GM21390 (cell line): ENCODE results near the gene ATP7A.
"Not testable (repeated sequence)": the region's sequence is repeated elsewhere in the genome, so short reads cannot be mapped to it uniquely, and the experiment has no call there.

Source experiments
- ATAC-seq: cut with Tn5 transposase; IDR thresholded peaks from one replicate; pipeline ENCODE4 v1.9.1; 2021; ENCODE audit not compliant: unreplicated experiment

The ATP7A gene

DNA sequence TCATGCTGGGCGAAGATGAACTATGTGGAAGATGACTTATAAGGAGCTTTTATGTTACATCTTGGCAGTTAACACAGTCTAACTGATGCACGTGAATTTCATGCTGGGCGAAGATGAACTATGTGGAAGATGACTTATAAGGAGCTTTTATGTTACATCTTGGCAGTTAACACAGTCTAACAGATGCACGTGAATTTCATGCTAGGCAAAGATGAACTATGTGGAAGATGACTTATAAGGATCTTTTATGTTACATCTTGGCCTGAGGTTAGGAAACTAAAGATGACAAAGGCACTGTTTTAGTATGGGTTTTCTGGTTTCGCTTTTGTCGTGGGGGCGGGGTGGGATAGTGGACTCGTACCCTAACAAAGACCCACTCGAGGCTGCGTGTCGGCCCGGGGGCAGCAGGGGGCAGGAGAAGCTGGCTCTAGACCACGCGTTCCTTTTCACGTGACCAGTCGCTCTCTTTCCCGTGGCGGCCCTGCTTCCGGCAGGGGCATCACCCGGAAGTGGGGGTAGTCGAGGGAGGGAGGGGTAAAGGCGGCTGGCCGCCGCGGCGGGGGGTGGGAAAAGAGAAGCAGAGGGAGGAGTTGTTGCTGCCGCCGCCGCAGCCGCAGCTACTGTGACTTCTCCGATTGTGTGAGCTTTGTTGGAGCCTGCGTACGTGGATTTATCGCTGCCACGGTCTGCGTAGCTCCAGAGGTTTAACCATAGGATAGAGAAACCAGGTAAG, at the start of gene ATP7A:
TSS of gene ATP7A (plus strand) at position 586 of the 733 bp plus-strand sequence. CDS start 60,949 bp downstream, outside the sequence.
- peak; percentile 90 for ATAC-seq

DNA sequence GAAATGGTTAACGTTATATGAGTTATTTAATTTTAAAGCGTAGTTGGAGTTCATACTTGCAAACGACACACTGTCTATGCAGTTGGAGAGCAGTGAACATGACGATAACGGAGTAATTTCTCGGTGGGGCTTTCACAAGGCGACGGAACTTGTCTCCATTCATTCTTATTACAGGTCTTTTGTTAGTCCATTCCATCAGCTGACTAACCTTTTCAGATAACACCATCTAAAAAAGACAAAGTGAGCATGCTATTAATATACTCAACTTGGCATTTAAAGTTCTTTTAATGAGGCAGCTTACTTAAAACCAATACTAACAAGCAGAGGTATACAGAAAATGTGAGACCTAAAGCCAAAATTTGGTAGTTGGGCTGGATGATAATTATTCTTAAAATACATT, 35.1 kb upstream of the ATP7A start:
- no peak for ATAC-seq

DNA sequence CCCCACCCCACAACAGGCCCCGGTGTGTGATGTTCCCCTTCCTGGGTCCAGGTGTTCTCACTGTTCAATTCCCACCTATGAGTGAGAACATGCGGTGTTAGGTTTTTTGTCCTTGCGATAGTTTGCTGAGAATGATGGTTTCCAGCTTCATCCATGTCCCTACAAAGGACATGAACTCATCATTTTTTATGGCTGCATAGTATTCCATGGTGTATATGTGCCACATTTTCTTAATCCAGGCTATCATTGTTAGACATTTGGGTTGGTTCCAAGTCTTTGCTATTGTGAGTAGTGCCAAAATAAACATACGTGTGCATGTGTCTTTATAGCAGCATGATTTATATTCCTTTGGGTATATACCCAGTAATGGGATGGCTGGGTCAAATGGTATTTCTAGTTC, 29.1 kb upstream of the ATP7A start:
- ATAC-seq = not testable (repeated sequence)

DNA sequence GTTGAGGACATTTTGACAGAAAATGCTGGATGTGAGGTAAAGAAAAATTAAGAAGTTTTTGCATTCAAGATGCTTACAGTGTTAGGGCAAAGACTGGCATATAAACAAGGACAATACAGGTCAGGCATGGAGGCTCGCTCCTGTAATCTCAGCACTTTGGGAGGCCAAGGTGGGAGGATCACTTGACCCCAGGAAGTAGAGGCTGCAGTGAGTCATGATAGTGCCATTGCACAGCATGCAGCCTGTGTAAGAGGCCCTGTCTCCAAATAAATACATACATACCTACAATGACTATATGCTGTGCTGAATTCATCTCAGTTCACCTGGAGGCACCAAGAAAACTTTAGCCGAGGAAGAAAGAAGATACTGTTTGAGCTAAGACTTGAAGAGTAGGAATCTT, 17.6 kb upstream of the ATP7A start:
- ATAC-seq = no peak

DNA sequence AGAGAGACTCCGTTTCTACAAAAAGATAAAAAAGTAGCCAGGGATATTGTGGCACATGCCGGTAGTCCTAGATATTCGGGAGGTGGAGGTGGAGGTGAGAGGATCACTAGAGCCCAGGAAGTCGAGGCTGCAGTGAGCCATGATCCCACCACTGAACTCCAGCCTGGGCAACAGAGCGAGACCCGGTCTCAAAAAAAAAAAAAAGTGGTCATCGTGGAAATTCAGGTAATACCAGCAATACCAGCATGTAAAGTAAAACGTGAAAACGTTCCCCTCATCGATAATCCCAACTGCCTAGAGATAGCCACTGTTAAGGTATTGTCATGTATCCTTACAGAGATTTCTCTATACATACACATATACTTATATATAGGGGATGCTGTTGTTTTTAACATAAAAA, 16.8 kb upstream of the ATP7A start:
- ATAC-seq = no peak

DNA sequence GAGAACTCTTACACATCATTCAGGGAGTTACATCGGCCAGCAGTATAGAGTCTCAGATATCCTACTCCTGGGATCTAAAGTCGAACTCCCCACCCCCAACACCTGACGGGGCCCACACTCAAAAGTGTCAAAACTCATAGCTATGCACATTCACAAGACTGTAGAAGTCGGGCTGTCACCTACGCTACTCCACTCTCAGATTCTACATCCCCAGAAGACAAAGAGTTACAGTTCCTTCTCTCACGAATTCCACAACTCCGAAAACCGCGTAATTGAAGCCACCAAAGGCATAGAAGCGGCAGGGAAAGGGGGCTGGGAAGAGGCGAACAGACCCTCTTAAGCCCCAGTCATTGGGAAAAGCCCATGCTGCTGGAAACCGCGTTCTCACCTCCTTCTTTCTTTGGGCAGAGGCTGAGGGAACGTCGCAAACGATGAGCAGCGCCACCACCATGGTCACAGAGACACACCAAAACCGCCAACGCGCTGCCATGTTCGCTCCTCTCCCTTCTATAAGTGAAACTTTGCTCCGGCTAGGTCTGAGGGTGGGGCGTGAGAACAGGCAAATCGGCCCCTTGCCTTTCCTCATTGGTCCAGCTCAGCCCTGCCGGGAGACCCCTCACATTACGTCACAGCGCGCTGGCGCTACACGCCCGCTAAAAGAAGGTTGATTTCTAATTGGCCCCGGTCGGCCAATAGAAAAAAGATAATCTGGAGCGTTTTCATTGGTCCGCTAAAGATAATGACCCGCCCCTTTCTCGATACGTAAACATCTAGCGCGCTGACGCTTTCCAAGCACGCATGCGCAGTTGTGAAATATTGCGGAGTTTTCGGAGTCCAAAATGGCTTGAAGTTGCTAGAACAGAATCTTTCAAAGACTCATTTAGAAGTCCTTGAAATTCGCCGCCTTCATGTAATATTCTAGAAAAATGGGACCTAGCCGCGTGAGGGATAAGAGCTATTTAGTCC, 15.3 kb upstream of the ATP7A start, which contains the start of gene MAGT1:
TSS of gene MAGT1 (minus strand) at position 515 of the 966 bp plus-strand sequence. CDS start at position 490, 25 bp downstream.
- ATAC-seq = peak; percentile 86

DNA sequence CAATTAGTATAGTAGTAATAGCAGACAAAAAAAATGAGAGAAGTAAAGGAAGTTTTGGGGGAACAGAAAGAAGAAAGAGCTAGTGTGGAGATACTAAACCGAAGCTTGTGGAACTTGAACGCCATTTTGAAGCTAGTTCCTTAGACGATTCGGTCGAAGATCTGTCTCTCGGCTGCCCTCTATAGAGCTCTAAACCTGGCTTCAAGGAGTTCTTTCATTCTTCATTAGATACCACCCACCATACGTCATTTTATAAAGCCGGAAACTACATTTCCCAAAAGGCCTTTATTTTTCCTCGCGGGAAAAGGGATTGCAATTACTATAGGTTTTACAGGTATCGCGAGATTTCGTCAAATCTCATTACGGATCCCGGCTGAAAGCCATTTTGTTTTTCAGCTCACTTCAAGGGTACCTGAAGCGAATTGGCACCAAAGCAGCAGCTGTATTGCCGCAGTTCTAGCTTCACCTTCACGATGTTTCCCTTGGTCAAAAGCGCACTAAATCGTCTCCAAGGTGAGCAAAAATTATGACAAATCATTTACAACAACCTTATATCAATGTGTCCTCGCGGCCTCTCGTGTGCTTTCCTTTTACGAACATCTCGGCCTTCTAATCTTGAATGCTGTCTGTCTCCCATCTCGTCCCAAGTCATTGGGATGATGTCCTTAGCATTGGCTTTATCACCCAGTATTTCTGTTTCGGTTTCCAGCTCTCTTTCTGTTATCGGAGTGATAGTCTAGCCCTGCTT, 11.2 kb upstream of the ATP7A start, which contains the start of gene COX7B:
TSS of gene COX7B (plus strand) at position 388 of the 748 bp plus-strand sequence. CDS start at position 474, 86 bp downstream.
- ATAC-seq = peak; percentile 65

DNA sequence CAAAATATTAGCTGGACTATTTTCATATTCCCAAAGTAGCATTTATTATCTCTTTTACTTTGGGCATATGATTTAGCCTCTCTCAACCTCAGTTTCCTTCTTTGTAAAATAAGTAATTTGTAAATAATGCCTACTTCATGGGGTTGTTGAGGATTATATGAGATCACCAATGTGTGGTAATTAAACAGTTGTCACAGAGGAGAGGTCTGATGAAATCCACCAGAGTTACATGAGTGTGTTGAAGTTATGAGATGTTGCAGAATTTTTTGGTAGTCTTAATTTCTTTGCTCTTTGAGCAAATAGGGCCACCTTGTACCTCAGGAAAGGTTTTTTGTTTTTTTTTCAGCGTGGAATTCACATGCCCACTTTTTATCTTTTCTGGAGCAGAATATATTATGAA, 9.8 kb upstream of the ATP7A start:
- ATAC-seq = no peak

DNA sequence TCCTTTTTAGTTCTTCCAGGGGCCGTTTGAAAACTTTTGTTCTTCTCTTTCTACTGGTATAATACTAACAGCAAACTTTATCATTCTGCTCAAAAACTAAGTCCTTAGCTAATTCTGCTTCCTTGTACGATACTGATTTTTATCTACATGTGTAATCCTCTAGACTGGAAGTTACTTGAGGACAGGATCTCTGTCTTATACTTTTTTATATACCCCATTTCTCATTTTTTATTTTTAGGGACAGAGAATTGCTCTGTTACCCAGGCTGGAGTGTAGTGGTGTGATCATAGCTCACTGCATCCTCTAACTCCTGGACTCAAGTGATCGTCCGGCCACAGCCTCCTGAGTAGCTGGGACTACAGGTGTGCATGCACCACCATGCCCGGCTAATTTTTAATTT, 9.0 kb upstream of the ATP7A start:
- ATAC-seq = no peak

DNA sequence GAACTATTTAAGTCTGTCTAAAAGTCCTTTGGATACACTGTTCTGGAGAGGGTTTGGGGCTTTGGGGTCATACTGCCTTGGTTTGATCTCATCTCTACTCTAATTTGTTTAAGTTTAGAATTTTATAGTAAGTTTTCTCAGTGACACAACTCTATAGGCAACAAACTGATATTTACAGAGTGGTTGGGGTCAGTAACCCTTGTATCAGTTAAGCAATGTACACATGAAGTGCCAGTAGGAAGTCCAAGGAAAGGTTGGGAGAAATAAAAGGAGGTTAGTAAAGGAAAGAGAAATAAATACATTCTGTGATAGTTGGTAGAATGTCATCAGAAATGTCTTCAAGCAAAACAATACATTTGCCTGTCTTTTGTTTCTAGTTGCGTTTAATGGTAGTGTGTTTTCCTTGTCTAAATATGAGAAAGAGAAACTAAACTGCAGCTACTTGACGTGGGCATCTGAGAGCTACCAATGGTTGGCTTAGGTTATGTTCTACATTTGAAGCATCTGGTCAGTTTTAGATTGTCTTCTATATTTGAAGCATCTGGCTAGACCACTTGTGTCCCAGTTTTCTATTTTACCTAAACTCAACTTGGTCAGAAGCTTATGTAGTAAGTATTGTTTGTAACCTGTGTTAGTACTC, 6.9 kb downstream of the ATP7A start:
- ATAC-seq = peak; percentile 63

DNA sequence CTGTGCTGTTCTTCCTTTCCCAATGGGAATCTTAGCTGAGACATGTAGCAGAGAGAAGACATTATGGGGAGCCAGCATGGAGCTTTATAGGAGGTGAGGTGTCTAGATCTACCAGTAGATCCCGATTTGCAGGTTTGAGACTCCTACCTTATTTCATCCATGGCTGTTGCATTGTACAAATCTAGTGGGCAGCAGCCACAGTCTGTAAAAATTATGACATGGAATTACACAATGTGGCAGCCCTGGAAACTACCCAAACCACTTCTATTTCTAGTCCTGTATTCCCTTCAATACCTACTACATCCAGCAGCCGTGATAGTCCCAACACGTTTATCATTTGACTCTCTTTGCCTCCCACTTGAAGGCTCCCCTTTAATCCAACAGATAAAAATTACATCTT, 8.1 kb downstream of the ATP7A start:
- no peak for ATAC-seq

DNA sequence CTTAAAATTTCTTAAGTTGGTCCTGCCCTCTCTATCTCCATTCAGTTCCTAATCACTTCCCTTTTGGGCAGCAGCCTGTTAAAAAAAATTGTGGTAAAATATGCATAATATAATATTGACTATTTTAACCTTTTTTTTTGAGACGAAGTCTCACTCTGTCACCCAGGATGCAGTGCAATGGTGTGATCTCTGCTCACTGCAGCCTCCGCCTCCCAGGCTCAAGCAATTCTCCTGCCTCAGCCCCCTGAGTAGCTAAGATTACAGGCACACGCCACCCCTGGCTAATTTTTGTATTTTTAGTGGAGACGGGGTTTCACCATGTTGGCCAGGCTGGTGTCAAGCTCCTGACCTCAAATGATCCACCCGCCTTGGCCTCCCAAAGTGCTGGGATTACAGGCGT, 8.9 kb downstream of the ATP7A start:
- ATAC-seq = not testable (repeated sequence)

DNA sequence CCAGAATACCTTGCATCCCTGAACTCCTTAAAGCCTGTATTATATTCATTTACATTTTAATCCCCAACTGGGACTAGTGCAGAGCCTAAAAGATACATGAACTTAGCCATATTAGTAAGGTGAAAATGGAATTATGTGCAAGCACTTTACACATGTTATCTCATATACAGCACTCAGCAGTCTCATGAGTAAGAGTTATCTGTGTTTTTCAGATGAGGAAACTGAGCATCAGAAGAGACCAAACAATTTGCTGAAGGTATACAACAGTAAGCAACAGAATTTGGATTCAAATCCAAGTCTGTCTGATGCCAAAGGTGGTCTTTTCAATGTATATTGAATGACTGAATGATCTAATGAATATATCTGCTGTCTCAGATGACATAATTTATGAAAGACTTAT, 12.3 kb downstream of the ATP7A start:
- ATAC-seq = no peak

DNA sequence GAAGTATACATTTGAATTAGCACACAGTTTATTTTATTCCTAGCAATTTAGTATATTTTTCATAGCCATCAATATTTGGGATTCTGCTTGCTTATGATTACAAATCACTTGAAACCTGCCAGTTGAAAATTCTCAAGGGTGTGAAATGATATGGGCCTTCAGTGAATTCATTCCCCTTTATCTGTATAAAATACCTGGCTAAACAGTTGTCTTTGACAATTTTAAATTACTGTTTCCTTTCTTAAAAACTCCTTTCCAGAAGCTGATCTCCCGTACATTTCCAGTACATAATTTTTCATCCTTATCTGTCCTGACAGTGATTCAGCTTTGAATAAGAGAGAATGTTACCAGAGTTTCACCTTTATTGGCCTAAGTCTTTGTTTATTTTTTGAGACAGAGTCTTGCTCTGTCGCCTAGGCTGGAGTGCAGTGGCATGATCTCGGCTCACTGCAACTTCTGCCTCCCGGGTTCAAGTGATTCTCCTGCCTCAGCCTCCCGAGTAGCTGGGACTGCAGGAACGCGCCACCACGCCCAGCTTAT, 13.9 kb downstream of the ATP7A start:
- no peak for ATAC-seq

DNA sequence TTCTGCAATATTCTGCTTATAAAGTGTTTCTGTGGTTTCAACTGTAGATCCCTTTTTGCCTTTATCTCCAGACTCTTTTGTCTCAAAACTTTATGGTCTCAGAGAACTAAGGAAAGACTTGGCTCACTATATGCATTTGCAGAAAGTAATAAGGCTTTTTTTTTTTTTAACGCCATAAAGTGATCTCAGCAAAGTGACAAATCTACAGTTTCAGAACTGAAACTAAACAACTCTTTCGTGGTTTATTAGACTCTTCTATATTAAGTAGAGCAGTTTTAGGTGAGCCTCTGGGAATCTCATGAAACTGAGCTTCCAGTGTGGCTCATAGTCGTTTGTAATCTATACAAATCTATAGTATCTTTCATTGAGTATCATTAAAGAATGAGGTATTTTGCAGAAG, 15.3 kb downstream of the ATP7A start:
- no peak for ATAC-seq

DNA sequence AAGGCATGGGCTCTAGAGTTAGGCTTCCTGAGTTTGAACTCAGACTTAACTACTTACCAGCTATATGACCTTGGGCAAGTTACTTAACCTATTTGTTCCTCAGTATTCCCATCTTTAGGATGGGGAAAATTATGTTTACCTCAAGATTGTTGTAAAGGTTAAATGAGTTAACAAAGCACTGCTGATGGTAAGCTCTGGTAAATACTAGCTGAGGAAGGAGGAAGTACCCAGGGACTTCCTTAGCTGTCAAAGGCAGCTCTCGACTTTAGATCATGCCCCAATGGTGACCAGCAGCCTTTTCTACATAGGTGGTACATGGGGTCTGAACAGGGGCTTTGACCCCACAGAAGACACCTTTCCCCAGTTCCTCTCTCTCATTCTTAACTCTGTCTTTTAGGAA, 20.1 kb downstream of the ATP7A start:
- ATAC-seq = no peak

DNA sequence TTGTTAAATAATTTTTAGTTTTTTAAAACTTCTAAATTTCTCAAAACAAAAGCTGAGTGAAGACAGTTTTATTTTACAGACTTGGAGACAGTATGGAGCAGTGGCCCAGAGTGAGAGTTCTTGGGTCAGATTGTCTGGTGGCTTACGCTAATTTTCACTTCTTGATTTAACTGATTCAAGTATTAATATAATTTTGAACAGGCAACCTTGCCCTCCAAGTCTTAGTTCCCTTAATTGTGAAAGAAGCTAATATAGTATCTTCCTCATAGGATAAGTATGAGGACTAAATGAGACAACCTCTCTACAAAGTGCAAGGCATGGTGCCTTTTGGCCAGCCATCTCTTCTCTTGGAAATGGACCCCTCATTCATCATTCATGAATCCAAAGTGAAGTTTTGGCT, 25.4 kb downstream of the ATP7A start:
- ATAC-seq = no peak

DNA sequence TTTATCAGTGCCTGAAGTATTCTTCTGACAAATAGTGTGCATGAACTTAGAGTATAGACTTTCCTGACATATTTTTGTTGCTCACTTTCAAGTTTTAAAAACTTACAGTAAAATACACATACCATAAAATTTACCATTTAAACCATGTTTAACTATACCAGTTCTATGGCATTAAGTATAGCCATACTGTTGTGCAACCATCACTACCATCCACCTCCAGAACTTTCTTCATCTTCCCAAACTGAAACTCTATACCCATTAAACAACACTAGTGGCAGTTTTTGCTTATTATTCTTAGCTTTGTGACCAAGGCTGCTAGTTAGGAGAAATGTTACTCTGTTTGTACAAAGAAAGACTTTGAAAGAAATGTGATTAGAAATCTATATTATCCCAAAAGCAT, 25.8 kb downstream of the ATP7A start:
- ATAC-seq = no peak

DNA sequence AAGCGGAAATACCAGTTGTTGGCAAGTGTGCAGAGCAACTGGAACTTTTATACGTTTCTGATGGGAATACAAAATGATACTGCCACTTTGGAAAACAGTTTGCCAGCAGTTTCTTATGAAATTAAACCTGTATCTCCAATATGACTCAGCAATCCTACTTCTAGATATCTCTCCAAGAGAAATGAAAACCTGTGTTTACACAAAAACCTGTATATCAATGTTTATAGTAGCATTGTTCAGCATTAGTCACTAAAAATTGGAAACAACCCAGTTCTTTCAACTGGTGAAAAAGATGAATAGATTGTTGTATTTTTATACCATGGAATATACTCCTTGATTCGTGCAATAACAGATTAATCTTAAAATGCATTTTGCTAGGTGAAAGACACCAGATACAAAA, 26.8 kb downstream of the ATP7A start:
- no peak for ATAC-seq

DNA sequence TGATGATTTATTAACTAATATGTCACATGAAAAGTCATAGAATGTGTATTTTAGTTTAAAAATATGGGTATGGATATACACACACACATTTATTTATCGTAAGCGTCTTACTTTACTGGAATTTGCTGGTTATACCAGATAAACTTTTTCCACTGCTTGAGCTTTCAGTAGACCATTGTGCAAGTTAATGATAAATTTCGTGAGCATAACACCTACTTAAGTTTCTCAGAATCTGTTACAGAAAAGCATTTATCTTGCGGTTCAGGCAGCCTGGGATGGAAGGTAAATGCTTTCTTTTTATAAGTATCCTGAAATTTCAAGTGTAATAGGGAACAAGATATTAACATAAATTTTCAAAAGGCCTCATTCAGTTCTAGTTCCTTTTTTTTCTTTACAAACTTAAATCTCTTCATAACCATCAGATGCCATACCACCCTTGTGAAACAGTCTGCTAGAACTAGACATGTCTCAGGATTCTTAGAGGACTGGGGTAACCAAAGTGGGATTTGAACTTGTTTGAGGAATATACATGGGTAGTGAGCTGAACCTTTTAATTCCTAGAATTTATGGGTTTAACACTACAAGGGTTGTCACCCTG, 27.7 kb downstream of the ATP7A start:
- no peak for ATAC-seq
